ENCODE results near the gene CCL13.

CCL13 gene

DNA sequence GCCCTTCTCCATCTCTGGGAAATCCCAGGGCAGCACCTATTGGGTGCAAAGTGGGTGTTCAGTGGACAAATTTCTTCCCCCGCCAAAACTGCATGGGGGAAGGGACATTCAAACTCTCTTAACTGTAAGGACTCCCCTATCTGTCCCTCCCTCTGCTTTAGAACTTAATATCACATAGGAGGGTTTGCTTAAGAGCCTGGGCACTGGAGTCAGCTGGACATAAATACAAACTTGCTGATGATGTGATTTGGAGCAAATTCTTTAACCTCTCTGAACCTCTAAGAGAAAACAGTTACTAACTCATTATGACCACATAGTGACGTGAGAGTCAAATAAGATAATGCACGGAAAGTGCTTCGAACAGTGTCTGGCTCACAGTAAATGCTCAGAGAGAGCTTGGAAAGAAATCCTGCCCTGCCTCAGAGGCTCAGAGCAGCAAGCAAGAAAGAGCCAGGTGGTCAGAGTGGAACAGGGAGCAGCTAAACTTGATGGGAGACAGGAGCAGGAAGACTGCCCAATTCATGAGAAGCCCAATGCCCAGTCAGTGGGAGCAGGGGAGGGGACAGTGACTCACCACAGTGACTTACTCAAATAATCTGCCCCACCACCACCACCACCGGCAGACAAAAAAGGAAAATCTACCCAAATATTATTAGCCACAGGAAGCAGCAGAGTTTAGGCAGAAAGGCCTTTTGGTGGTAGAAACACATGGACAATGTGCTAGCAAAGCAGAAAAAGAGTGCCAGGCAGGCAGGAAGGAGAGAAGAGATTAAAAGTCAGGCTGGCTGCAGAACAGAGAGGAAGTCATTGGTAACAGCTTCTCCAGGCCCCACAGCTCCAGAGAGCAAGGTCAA, 30.6 kb downstream of the CCL13 start:
- DNase-seq: no peak

DNA sequence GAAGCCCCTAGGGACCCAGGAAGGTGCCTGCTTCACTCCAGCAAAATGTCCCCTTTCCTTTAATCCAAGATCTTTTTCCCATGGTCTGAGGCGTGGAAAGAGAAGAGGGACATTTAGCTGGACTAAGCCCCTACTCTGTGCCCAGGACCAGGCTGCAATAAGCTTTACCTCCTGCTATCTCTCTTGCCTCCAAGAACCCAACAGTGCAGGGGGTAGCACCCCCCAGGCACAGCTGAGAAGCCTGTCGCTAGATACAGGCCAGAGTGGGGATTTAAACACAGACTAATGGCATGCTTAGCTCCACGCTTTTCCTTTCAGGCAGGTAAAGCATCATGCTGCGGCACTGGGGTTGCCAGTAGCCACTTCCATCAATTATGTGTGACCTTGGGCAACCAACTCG, 31.3 kb downstream of the CCL13 start:
- DNase-seq: no peak

DNA sequence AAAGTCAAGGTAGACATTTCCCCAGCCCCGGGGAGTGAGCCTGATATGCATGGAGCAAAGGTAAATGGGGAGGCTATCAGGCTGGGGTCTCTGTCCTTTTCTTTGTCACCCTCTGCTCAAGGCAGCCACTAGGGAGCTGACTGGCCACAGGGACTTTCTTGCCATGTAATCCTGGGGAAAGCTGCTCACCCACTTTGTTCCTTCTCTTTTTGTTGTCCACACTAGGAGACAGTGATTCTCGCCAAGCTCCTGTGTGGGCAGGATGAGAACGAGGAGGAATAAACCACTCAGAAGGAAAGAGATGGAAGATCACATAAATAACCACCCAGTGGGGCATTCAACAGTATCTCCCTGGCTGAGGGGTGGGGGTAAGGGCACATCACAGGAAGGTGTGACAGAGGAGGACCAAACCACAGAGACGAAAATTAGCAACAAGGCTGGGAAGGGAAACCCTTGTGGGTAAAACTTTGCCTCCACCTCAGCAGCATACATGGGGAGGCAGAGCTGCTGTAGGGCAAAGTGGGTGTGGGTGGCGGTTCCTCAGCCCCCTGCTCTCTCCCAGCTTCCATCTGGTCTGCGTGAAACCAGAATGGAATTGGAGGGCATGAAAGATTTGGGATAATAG, 33.0 kb downstream of the CCL13 start:
- DNase-seq: no peak

DNA sequence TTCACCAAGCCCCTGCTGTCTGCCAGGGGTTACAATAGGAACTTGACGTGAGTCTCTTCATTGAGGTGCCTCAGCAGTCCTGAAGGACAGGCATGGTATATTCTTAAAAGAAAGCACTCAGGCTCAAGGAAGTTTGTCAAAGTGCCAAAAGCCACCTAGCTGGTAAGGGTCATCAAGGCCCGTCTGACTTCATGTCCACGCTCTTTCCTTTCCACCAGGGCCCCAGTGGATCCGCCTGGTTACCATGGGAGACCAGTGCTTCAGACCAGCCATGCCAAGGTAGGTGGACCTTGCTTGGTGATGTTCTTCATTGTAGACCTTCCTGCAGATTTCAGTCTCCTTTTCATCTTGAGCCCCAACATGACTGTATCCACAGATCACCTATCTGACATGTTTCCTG, 34.4 kb downstream of the CCL13 start:
- no peak for DNase-seq

DNA sequence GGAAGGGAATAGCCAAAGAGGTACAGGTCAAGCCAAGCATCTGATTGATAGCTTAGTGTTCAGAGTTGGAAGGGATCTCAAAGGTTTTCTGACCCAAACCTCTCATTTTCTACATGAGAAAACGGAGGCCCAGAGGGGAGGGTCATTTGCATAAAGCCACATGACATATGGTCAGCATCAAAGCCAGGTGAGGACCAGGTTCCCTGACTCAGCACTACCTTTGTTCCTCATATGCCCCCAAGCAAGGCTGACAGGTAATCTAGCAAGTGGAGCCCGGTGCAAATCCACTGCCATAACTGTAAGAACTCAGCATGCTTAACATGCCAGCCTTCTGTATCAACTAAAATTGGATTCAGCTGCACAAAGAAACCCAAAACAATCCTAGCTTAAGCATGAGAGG, 35.0 kb downstream of the CCL13 start:
- no peak for DNase-seq

DNA sequence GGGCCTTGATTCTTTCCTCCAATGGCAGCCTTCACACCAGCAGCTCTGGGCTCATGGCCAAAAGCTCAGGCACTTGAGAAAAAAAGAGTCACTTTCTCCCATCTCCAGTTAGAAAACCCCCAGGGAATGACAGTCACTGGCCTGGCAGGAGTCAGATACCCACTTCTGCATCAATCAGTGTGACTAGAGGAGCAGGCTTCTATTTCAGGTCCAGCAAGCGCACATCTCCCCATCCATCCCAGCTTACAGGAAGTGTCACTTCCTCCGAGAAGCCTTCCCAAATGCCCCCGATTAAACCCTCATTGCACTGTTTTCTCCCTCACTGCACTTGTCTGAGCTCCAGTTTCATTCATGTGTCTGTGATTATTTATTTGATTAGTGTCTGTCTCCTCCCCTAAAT, 37.1 kb downstream of the CCL13 start:
- no peak for DNase-seq

DNA sequence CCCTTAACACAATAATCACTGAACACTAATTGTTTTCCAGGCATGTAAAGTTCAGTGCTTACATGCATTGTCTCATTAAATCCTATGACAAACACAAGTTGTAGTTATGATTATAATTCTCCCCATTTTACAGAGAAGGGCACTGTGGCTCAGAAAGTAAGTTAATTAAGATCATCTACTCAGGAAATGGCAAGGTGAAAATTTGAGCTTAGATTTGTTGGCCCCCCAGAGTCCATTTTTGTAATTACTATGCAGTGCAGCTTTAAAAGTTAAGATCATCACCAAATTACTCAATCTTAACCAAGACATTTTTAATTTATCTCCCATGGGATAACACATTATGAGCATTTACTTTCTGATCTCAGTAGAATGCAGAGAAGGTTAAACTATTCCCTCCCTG, 41.0 kb downstream of the CCL13 start:
- no peak for DNase-seq

DNA sequence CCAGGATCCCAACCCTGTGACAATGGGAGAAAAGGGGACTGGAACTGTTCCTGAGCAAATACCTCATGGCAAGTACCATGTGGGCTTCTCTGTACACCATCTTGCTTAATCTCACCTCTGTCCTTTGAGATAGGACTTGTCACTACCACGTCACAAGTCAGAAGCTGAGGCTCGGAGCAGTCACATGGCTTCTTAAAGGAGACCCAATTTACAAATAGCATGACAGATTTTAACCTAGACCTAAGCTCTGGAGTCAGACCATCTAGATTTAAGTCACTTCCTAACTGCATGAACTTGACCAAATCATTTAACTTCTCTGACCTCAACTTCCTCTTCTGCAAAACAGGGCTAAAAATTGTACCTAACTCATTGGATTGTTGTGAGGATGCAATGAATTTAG, 42.7 kb downstream of the CCL13 start:
- DNase-seq: no peak

DNA sequence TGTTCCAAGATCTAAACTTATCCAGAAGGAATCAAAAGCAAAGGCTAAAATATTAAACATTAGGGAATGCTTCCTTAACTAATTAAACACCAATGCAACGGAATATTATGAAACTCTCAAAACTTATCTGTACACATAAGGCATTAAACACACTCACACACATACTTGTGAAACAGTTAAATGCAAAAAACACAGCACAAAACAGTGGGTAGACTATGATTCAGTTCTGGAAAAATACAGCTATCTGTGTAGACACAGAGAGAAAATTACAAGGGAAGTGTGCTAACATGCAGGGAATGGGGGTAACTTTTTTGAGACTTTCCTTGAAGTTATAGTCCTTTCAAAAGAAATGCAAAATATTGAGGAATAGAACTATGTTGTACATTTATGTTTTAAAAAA, 43.4 kb downstream of the CCL13 start:
- DNase-seq: no peak

DNA sequence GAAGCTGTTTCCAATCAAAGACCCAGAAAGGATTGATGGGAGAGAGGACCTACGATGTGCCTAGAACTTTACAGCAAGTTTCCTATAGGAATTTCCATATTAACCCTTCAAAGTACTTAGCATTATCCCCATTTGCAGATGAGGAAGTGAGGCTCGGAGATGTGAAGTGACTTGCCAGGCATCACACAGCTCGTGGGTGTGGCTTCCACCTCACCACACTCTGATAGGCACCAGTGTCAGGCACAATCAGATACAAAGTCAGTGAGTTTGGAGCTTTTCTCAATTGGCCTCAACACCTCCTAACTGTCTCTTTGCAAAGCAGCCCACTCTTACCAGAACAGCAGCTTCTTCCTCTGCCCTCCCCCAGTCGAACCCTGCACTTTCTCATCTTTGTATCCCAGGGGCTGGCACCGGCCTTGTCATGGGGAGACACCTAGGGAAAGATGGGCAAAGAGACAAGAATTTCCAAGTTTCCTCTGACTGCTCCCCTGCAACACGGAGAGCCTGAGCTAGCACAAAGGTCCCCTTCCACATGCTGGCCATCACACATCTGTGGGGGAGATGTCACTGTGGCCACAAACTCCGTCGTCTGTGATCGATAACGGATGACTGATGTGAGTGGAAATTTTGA, 44.1 kb downstream of the CCL13 start:
- no peak for DNase-seq

DNA sequence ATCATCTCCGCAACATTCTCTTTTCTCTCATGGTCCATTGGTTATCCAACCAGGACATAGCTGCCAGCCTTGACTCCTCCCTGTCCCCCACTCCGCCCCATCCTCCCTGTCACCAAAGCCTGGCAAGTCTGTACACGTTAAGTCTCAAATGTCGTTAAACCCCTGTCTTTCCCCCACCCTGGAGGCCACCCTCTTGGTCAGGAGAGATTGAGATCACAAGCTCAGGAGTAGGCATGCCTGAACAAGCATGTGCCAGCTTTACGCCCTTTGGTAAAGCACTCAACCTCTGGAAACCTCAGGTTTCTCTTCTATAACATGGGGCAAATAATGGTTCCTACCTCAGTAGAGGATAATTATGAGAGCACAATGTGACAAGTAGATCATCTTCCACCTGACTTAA, 44.9 kb downstream of the CCL13 start:
- DNase-seq: no peak

DNA sequence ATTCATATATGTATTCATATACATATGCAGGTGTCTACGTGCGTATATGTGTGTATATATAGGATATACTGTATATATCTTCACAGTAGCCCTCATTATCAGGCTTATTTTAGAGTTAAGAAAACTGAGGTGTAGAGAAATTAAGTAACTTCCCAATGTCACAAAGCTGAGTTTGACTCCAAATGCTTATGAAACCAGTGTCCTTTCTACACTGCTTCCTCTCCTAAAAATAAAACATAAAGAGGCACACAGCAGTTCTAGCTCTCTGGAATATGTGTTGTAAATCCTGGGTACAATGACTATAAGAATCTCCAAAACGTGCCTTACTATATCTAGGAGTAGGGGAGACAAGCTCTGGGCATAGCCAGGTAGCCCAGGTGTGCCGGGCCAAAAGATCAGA, 46.7 kb downstream of the CCL13 start:
- no peak for DNase-seq

DNA sequence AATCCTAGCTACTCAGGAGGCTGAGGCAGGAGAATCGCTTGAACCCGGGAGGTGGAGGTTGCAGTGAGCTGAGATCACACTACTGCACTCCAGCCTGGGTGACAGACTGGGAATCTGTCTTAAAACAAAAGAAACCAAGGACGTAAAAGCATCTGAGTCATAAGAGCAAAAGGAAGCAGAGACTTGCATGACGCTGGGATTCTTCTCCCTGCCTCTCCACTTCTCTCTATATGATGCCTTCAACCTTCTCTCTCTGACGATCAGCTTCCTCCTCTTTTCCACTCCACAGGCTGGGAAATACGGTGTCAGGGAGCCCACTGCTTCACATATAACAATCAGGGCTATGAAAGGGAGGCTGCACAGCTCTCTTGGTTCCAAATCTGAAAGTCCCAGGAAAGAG, 49.9 kb downstream of the CCL13 start:
- no peak for DNase-seq
